NT2/D1 (cell line): ENCODE data around the gene NASP.

ENCODE experiments used
- YY1 ChIP-seq: IDR thresholded peaks from 2 replicates; pipeline ENCODE4 v1.6.1; 2011; ENCODE audit not compliant: insufficient read length, insufficient read depth
- ZNF274 ChIP-seq: IDR thresholded peaks from 2 replicates; pipeline ENCODE4 v1.6.1; 2011; ENCODE audit warnings: mild to moderate bottlenecking, low read depth, low read length

DNA sequence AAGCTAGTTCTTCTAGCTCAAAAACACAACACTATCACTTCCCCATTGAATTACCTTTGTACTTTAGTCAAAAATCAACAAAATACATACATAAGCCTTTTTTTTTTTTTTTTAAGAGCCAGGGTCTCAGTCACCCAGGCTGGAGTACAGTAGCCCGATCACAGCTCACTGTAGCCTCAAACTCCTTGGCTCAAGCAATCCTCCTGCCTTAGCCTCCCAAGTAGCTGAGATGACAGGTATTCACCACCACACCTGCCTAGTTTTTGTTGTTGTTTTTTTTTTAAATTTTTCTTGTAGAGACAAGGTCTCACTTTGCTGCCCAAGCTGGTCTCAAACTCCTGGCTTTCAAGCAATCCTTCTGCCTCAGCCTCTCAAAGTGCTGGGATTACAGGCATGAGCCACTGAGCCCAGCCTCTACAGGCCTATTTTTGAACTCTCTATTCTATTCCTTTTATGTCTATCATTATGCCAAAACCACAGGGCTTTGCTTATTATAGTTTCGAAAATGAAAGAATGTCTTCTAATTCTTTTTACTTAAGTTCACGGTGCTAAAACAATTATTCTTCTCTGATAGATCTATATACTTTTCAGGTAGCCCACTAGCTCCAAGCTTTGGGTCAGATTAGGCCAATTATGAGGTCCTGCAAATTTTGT lies 72.9 kb downstream of the NASP start:
- TF ChIP-seq ZNF274 (no peak), YY1 (no peak)
